Right forelimb (tissue), 1 donor: ENCODE measurements around the gene TMEM272.

ENCODE experiments used
- DNase-seq: peaks from one replicate; pipeline ENCODE4 v3.0.0-alpha.2; 2018

TMEM272 gene

DNA sequence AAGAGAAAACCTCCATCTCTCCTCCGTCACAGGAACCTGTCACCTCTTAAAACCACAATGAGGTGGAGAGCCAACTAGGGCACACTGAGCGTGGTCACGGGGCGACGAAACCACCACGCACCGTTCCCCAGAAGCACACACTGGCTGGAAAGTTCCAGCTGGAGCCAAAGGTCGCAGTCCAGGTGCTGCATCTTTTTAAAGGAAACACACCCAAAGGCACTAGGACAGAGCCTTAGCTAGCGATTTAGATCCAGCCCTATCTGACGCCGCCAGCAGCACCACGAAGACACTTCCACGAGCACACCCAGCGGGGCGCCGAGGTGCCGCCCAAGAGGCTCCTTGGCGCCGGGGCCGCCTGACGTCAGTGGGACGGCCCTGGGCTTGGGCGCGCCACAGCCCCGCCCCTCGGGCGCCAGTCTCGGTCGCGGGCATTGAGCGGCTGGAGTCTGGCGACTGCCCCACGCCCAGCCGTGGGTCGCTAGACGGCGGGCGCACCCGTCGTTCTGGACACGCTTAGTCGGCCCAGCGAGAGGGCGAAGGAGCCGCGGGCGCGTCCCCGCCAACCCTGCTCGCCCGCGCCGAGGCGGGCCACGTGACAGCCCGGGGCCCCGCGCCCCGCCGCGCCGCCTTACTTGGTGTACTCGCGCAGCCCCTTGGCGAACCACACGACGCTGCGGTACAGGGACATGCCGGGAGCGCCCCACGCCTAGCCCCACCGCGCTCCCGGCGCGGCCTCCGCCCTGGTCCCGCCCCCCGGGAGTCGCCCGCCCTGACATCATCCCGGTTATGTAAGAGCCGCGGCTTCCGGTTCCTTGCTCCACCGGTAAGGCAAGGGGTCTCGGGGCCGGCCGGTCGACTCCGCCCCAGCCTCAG lies 41.3 kb downstream of the TMEM272 start, which contains the start of gene DHRS12:
DHRS12 (minus strand) TSS at position 742 of the 873 bp plus-strand sequence. CDS start 4,504 bp downstream, outside the sequence.
- DNase-seq = peak; percentile 93

DNA sequence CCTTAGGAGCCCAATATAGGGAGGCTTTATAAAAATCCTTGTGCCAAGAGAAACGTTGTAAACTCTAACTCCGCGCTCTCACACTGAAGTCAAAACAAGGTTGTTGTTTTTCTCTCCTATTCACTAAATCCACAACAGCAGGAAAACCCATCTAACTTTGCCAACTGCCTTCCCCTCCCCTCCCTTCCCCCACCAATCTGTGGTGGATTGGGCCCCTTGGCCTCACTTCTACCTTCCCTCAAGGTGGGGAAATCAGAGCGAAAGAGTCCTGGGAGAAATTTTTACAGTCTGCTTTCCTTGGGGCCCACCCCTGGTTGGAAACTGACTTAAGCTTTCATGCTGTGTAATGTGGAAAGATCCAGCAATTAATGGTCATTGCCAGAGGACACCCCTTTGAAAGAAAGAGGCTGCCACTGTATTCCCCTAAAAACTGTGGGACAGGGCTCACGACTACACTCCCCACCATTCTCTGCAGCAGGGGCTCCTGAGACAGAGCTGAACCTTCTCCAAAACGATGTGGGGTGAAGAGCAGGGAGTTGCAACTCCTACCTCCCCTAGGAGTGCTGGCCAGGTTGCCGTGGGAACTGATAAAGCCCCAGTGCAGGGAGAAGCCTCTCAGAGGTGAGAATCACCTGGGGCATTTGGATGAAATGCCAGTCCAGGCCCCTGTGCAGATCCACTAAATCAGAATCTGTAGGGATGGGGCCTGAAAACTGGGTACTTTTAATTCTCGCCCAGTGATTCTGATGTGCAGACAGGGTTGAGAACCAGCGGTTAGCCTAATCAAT lies 42.2 kb downstream of the TMEM272 start:
- DNase-seq = no peak

DNA sequence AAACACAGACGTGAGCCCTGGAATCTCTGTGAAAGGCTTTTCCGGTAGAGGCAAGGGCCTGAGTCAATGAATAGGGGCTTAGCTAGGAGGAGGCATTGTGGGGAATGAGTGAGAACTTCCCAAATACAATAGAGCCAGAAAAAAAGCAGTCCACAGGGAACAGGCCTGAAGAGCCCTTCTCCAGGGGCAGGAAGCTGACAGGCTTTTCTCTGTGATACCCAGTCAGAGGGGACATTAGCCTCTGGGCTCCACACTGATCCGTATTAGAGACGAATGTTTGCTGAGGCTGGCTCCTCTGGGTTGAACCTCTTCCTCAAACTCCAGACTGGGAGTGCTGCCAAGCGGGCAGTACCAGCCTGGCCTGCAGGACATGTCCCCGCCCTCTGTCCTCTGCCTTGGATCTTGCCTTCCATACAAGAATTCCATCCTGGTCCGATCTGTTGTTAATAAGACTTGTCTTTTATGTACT lies 43.3 kb downstream of the TMEM272 start:
- DNase-seq = no peak

DNA sequence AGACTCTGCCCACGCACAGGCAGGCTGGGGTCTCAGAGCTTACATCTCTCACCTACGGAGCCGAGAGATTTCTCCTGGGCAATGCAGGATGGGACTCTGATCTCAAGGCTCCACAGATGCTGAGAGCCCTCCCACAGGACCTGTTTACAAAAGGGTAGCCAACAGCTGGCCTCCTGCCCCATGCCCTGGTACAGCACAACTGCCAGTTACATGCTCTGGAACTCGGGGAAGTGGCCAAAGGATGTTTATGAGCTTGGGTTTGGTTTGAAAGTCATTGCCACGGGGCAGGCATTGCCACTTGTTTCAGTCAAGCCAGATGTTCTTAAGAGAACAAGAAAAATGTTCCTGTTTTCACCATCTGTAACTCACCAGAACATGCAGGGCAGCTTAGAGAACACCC lies 44.5 kb downstream of the TMEM272 start:
- DNase-seq = no peak

DNA sequence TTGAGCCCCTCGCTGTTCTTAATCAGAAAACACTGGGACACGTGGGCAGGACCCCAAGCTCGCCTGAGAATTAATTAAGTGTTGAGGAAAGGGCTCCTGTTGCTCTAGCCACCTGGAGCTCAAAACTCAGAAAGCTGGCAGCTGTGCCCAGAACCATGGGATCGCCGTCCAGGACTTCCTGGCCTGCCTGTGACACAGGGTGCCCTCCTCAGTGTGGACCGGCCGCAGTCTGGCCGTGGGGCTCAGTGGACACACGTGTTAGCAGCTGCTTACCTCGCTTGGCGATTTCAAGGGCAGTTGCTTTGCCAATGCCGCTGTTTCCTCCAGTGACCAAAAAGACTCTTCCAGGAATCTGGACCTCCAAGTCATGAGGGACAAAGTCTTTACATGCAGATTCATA lies 45.7 kb downstream of the TMEM272 start:
- DNase-seq = no peak

DNA sequence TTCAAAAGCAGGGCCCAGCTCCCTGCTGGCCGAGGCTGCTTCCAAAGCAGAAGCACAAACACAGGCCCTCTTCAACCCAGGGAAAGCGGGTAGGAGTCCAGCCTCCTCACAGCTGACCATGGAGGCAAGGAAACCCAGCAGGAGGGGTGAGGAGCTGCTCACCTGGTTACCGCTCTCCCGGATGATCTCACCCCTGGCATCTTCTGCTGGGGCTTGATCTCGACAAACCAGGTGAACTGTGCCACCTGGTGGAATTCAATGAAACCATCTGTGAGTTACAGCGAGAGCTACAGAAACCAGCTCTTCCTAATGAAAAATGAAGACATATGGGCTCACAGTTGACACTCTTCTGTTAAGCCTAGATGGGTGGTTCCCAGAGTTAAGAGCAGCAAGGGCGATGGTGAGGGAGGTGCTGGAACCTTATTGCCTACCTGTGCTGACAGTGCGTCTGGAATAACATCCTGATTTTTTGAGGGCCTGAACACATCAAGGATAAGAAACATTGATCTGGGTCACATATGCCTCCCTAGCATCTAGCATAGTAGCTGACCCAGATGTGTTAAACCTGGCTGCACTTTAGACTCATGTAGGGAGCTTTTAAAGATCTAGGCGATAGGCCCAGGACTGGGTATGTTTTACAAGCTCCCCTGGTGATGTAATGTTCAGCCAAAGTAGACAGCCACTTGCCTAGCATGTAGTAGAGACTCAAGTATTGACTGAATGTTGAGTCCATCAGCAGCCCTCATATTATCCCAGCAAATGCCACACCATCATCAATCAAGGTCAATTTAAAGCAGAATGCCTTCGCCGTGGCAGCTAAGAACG lies 47.1 kb downstream of the TMEM272 start:
- peak; percentile 66 for DNase-seq

DNA sequence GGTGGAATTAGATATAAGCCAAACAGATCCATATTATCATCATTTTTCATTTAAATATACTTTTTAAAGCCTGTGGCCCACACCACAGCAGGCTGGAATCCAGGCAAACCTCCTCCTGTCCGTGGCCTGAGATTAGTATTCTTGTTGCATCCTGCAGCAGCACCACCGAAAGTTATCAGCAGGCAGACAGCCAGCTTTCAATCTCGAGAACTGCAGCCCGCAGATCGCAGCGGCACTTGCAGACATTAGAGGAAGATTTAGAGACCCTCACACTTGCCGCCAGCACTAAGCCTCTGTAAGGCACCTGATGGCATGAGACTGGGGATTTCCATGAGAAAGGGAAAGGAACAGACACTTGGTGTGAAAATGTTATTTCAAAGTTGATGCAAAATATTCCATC lies 48.4 kb downstream of the TMEM272 start:
- DNase-seq = no peak

DNA sequence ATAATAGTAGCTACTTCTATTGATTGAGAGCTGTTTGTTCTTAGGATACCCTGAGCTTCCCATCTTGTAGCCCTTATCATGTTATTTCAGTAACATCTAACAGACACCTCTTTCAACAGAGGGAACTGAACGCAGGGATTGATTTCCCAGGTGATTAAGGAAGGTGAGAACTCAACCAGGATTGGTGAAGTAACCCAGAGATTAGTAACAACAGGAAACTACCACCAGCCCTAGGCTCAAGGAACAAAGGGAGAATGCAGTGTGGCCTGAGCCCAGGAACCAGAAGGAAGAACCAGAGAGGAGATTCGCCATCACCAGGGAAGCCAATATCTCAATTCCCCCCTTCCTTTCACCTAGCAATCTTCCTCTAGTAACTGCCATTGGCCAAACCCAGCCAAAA lies 49.6 kb downstream of the TMEM272 start:
- DNase-seq = no peak

DNA sequence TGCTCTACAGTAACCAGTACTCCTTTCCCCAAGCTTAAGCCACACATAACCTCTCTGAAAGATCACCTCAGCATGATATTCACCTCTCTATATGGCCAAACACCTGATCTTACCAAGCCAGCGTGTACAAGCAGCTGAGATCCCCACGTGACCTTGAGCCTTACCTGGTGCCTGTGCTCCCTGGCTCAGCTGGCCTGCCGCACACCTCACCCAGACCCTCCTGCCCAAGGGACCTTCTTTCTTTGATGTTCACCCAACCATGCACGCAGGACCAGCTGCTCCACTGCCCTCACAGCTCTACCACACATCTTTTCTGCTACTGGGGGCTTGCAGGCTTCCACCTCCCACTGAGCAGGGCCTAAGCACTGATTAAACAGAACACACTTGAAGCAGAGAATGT lies 50.0 kb downstream of the TMEM272 start:
- no peak for DNase-seq

DNA sequence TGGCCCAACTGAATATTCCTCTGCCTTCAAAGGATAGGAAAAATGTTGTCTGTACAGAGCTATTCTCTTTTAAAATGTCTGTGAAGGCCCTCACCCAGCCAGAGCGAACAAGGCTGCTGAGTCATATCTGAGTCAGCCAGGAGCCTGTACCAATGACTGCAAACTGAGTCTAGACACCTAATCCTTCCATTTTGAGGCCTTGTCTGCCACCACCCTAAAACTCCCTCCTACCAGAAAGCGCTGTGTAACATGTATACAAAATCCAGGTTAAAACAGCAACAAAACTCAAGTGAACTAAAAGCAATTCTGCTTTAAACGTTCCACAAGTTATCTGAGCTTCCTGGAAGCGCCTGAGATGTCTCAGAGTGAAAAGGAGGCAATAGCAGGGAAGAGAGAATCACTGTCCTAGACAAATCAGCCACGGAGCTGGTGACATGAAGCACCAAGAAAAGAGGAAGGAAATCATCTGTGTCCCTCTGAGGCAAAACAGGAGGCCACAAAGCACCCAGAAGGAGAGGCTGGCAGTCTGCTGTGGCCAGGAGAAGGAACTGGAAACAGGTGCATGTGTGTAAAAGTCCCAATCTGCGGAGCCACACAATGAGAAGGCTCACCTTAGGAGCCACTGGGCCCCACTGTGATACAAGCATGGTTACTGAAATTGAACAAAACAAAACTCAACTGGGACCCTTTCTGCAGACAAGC lies 51.3 kb downstream of the TMEM272 start:
- DNase-seq = no peak

DNA sequence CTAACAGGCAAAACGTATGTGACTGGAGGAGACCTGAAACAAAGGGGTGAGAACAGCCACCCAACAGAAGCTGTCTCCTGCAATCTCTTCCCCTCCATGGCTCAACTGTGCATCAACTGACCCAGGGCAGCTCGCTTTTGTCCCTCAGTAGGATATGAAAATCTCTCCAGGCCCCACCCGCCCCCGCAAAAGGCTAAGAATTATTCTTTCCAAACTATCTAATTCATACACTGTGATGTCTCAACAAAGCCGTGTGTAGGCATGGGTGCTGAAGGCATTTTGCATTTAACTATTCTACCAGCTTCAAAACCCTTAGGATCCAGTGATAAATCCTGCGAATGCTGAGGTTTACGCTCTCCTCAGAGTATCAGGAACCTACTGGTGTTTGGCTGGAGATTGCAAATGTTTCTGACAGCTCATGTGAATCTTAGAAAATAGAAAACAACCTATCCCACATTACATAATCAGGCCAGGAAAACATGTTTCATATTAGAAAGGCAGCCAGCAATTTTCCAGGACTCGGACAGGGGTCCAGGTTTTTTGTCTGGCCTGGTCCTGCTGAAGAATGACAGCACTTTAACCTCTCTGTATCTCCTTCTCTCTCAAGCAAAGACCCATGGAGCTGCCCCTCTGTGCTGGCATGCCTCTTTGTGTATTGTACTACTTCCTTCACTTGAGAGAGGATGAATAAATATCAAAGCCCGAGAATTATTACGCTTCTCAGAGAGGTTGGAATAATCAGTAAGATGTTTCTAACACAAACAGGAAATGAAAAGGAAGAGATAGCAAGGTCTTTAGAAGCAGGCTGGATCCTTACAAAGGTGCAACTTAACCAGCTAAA lies 58.3 kb downstream of the TMEM272 start:
- DNase-seq = no peak

DNA sequence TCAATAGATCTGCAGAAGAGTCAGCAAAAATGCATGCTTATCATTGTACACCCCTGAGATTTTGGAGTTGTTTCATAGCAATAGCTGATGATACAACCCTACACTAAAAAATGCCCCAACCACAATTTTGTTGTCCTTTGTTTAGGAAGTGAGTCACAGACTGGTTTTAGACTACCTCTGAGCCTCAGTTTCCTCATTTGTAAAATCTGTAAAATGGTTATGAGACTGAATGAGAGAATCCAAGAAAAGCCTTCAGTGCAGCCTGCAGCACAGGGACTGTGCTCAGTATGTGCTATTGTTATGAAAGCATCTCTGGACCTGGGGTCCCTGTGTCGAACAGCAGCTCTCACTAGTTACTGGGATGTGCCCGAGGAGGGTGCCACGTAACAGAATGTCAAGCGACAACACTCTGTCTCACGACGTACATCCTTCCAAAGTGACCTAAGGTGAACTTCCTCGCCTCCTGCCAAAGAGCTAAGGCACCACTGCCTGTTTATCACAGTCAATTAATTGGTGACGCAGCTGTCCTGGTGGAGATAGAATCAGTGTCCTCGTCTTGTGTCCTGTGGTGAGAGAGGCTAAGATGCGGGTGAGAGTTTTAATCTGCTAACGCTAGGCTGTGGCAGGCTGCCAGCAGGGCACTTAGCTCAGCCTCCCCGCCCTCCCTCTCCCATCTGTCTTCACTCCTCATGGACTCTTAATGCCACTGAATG lies 59.1 kb downstream of the TMEM272 start:
- DNase-seq = no peak

DNA sequence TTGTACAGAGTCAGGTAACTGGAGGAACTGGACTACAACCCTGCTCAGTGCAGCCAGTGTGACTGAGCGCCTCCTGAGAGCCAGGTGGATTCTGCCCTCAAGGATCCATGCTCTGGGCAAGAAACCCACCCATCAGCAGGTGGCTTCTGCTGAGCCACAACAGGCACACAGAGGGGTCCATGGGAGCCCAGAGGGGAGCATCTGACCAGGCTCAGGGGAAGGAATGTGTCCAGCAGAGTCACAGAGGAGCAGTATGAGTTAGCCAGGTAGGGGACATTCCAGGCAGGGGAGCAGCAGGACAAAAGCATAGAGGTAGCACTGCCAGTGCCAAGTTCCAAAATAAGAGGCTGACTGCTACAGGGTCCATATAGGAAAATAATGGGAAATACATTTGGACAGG lies 60.9 kb downstream of the TMEM272 start:
- no peak for DNase-seq

DNA sequence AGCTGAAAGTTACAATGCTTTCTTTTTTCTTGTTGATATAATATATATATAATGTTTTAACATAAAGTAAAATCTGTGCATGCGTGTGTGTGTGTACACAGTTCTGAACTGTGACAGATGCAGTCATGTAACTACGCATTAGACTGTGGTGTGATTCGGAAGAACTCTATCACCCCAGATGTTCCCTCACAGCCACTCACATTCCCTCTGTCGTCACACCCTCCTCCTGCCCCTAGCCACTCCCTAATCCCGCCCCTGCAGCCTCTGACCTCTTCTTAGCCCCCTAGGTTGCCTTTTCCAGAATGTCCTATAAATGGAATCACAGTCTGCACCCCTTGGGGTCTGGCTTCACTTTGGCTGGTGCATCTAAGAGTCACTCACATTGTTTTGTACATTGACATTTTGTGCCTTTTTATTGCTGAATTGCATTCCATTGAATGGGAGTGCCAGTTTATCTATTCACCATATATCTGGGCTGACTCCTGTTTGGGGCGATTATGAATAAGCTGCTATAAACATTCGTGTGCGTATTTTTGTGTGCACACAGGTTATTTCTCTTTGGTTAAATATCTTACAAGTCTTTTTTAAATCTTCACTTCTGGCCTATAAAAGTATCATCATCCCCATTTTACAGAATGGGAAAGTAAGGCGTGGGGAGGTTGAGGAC lies 61.4 kb downstream of the TMEM272 start:
- DNase-seq = no peak

DNA sequence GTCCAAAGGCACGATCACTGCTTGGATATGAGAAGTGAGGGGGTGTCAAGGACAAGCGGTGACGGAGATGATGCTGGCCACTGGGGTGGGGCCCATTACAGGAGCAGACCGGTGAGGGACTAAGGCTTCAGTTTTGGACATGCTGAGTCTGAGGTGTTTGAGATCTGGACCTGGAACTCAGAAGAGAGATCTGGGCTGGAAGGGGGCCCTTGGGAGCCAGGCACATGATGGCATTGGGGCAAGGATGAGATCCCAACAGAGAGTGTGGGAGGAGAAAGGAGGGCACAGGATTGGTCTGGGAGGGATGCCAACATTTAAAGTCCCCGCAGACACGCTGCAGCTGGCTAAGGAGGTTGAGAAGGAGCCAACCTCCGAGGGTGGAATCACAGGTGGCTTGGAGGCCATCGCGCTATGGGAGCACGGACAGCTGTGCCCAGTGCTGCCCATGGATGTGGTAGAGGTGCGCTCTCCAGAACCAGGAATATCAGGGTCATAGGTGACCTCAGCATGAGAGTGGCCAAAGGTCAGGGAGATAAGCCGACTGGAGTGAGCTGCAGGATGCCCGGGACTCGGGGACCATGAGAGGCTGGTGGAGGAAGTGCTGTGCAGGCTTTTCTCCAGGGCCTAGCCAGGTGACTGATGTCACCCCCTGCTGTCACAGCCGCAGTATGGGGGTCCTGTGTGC lies 62.8 kb downstream of the TMEM272 start:
- DNase-seq = no peak

DNA sequence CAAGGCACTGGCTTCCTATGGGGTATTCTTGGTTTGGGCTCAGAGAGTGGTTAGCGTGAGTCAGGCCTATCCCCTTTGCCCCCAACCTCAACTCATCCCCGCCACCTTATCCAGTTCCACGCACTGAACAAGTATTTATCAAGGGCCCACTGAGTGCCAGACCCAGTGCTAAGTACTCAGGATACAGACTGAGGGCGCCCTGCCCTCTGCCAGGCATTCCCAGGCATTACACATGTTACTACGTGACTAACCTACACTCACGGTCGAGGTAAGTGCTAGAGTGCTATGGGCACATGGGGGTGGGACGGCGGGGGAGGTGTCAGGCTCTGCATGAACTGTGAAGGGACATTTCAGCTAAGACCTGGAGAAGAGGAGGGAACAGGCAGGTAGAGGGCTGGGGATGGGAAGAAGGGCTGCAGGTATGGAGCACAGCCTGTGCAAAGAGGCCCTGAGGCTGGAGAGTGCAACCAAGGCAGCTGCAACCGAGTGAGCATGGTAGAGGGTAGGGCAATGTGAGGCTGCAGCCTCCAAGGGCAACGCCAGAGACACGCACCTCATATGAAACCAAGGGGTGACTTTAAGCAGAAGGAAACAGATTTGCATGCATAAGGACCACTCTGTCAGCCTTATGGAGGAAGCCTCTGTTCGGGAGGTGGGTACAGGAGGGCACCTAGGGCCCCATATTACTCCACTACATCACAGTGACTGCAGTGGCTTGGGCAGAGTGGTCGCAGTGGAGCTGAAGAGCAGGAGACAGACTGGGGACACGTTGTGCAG lies 63.5 kb downstream of the TMEM272 start:
- no peak for DNase-seq

DNA sequence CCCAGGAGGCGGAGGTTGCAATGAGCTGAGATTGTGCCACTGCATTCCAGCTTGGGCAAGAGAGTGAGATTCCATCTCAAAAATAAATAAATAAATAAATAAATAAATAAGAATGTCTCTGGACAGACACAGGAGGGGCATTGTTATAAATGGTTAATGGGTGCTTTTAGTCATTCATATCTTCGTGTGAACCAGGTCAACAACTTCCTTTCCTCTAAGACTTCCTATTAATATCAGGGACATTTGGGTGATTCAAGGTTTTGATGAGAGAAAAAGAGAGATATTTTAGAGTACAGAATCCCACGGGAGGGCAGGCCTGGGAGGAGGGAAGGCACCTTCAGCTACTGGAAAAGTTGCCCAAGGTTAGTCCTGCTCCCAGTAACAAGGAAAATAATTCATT lies 64.9 kb downstream of the TMEM272 start:
- no peak for DNase-seq

DNA sequence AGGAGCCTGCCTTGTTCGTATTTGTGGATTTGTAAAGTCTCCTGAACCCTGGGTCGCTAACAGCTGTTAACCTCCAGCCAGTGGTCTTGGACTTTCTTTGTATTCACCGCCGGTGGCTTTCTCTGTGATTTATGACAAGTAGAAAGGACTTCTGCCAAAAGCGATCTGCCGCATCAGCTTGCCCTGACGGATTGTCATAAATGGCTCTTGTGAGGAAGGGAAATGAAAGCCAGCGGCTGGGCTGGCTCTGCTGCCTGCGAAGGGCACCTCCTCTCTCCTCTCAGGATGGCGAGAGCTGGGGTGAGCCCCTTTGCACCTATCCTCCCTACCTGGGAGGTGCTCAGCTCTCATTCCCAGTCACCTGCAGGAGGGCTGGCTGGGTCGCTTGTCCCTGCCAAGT lies 66.6 kb downstream of the TMEM272 start:
- no peak for DNase-seq

DNA sequence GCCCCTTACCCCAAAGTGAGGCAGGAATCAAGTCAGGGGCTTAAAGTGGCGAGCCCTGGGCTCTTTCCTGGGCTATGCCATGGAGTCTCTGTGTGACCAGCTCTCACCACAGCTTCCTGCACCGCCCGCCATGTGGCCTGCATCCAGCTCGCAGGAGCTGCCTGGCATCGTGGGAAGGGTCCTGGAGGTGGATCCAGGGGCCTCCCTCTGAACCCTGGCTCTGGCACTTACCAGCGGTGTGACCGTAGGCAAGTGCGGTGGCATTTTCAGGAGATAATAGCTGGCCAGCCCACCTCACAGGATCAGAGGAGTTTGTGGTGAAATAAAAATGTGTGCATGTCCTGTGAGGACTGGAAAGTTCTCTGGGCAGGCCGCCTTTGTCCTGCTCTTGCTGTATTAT lies 67.1 kb downstream of the TMEM272 start:
- no peak for DNase-seq
